Stimulated activated CD4-positive, alpha-beta T cell treated with anti-CD3 and anti-CD28 coated beads, Interleukin-2, amount 100 ng/mL, for 4 hours (primary cell): Measurements from ENCODE around the gene DPYD.

ENCODE experiments used
- DNase-seq: peaks from one replicate; pipeline ENCODE4 v3.0.0-alpha.2; 2020; ENCODE audit warnings: low read depth

DPYD gene

GRCh38 chr1:97044159-97044760 lies 876.6 kb downstream of the DPYD start:
- no peak for DNase-seq

- no peak for DNase-seq
Observed at GRCh38 chr1:97042551-97042950, 878.3 kb downstream of the DPYD start.

- DNase-seq = no peak
Observed at GRCh38 chr1:97041026-97041425, 879.8 kb downstream of the DPYD start.

- DNase-seq = no peak
Observed at GRCh38 chr1:97038410-97038809, 882.4 kb downstream of the DPYD start.

GRCh38 chr1:97034651-97035050 lies 886.2 kb downstream of the DPYD start:
- no peak for DNase-seq

GRCh38 chr1:97033949-97034348 lies 886.9 kb downstream of the DPYD start:
- DNase-seq = no peak
